SK-N-SH treated with all-trans-retinoic acid at 6 μM for 48 hours (cell line): ENCODE results near the gene DYNC2H1.

Experiments used
- ZC3H10 ChIP-seq: fragments of 250-450 bp; sonication (Bioruptor Pico); IDR thresholded peaks from 2 replicates; pipeline ENCODE4 v1.5.1; 2021; ENCODE audit warnings: mild to moderate bottlenecking, moderate library complexity
- ZFP3 ChIP-seq: fragments of 250-450 bp; sonication (Bioruptor Pico); IDR thresholded peaks from 2 replicates; pipeline ENCODE4 v1.5.0; 2020; ENCODE audit warnings: mild to moderate bottlenecking, moderate library complexity
- ZFP30 ChIP-seq: fragments of 450-650 bp; formaldehyde crosslinking; IDR thresholded peaks from 2 replicates; pipeline ENCODE4 v1.5.0; 2022; ENCODE audit warnings: mild to moderate bottlenecking, moderate library complexity
- TF ChIP-seq, protein P1 (sequence below): fragments of 250-450 bp; sonication (Bioruptor Pico); IDR thresholded peaks from 2 replicates; pipeline ENCODE4 v1.5.0; 2020; ENCODE audit warnings: mild to moderate bottlenecking, moderate library complexity
- TF ChIP-seq, protein P2 (sequence below): fragments of 250-450 bp; sonication (Bioruptor Pico); IDR thresholded peaks from 2 replicates; pipeline ENCODE4 v1.8.0; 2020; ENCODE audit warnings: mild to moderate bottlenecking, moderate library complexity, borderline replicate concordance
- TF ChIP-seq, protein P3 (sequence below): fragments of 250-450 bp; sonication (Bioruptor Pico); IDR thresholded peaks from 2 replicates; pipeline ENCODE4 v1.5.1; 2020; ENCODE audit warnings: low read depth, mild to moderate bottlenecking, moderate library complexity

DNA sequence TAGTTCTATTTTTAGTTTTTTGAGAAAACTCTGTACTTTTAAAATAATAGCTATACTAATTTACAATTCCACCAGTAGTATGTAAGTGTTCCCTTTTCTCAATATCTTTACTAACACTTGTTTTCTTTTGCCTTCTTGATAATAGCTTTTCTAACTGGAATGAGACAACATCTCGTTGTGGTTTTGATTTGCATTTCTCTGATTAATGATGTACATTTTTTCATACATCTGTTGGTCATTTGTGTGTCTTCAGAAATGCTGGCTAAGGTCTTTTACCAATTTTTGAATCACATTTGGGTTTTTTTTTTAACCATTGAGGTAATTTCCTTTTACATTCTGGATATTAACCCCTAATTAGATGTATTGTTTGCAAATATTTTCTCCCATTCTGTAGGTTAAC is 258.9 kb downstream of the DYNC2H1 start:
- no peak for TF ChIP-seq ZFP30 (CRISPR knock-in tag)
- no peak for TF ChIP-seq ZFP3 (CRISPR knock-in tag)
- TF ChIP-seq, protein P1, sequence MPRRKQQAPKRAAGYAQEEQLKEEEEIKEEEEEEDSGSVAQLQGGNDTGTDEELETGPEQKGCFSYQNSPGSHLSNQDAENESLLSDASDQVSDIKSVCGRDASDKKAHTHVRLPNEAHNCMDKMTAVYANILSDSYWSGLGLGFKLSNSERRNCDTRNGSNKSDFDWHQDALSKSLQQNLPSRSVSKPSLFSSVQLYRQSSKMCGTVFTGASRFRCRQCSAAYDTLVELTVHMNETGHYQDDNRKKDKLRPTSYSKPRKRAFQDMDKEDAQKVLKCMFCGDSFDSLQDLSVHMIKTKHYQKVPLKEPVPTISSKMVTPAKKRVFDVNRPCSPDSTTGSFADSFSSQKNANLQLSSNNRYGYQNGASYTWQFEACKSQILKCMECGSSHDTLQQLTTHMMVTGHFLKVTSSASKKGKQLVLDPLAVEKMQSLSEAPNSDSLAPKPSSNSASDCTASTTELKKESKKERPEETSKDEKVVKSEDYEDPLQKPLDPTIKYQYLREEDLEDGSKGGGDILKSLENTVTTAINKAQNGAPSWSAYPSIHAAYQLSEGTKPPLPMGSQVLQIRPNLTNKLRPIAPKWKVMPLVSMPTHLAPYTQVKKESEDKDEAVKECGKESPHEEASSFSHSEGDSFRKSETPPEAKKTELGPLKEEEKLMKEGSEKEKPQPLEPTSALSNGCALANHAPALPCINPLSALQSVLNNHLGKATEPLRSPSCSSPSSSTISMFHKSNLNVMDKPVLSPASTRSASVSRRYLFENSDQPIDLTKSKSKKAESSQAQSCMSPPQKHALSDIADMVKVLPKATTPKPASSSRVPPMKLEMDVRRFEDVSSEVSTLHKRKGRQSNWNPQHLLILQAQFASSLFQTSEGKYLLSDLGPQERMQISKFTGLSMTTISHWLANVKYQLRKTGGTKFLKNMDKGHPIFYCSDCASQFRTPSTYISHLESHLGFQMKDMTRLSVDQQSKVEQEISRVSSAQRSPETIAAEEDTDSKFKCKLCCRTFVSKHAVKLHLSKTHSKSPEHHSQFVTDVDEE (CRISPR knock-in tag): no peak
- TF ChIP-seq, protein P2, sequence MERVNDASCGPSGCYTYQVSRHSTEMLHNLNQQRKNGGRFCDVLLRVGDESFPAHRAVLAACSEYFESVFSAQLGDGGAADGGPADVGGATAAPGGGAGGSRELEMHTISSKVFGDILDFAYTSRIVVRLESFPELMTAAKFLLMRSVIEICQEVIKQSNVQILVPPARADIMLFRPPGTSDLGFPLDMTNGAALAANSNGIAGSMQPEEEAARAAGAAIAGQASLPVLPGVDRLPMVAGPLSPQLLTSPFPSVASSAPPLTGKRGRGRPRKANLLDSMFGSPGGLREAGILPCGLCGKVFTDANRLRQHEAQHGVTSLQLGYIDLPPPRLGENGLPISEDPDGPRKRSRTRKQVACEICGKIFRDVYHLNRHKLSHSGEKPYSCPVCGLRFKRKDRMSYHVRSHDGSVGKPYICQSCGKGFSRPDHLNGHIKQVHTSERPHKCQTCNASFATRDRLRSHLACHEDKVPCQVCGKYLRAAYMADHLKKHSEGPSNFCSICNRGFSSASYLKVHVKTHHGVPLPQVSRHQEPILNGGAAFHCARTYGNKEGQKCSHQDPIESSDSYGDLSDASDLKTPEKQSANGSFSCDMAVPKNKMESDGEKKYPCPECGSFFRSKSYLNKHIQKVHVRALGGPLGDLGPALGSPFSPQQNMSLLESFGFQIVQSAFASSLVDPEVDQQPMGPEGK (CRISPR knock-in tag): no peak
- no peak for TF ChIP-seq ZC3H10 (CRISPR knock-in tag)
- TF ChIP-seq, protein P3, sequence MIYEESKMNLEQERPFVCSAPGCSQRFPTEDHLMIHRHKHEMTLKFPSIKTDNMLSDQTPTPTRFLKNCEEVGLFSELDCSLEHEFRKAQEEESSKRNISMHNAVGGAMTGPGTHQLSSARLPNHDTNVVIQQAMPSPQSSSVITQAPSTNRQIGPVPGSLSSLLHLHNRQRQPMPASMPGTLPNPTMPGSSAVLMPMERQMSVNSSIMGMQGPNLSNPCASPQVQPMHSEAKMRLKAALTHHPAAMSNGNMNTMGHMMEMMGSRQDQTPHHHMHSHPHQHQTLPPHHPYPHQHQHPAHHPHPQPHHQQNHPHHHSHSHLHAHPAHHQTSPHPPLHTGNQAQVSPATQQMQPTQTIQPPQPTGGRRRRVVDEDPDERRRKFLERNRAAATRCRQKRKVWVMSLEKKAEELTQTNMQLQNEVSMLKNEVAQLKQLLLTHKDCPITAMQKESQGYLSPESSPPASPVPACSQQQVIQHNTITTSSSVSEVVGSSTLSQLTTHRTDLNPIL (CRISPR knock-in tag): no peak
